ENCODE data around the gene AWAT2.
A peak's percentile ranks its signal among the peaks of the same experiment; 100 is the strongest.

Gene AWAT2, protein sequence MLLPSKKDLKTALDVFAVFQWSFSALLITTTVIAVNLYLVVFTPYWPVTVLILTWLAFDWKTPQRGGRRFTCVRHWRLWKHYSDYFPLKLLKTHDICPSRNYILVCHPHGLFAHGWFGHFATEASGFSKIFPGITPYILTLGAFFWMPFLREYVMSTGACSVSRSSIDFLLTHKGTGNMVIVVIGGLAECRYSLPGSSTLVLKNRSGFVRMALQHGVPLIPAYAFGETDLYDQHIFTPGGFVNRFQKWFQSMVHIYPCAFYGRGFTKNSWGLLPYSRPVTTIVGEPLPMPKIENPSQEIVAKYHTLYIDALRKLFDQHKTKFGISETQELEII

DNA sequence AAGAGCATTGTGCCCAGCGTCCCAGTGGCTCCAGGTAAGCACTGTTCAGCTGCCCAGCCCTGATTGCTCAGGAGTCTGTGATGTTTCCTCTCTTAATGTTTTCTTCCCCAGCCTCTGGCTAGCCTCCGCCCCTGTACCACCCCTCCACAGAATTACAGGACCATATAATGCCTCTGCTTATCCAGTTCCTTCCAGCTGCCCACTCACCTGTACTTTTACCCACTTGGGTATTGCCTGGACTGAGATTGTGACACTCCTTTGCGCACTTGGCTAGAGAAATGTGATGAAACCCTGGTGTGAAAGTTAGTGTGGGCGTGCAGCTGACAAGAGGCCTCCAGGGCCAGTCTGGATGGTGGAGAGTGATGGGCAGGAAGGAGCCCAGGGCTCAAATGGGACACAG, at the start of gene AWAT2:
Gene AWAT2, minus strand, starts transcription at position 14 of the 400 bp plus-strand sequence. Its CDS starts 6 bp downstream, at position 8.
- no peak for DNase-seq

DNA sequence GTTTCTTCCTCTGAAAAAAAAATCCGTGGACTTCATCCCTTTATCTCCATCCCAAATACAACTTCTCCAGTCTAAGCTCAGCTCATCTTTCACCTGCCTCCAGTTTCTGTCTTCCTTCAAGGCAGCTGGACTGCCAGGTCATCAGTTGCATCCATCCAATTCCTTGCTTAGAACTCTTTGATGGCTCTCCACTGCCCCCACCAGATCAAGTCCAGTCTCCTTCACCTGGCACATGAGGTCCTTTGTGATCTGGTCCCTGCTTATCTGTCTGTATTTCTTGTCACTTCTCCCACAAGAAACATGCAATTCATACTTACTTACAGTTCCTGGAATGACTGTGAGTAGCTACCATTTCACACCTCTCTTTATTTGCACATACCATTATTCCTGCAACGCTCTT, 46.3 kb upstream of the AWAT2 start:
- DNase-seq, result no peak

DNA sequence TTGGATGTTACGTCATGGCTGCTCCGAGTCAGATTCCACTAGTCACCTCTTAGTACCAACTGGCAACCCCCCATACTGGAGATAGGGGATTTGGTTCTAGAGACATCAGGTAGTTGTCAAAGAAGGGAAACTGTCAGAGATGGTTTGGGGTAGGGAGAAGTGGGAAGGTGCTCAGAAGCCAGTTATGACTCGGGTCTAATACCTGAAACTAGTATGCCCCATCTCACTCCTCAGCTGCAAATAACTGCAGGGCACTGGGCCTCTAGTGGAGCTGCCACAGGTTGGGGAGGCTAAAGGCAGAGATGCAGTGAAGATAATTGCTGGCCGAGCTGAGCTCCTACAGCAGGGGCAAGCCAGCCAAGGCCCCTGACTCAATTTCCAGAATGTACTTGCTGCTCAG, 42.5 kb upstream of the AWAT2 start:
- DNase-seq, result no peak

DNA sequence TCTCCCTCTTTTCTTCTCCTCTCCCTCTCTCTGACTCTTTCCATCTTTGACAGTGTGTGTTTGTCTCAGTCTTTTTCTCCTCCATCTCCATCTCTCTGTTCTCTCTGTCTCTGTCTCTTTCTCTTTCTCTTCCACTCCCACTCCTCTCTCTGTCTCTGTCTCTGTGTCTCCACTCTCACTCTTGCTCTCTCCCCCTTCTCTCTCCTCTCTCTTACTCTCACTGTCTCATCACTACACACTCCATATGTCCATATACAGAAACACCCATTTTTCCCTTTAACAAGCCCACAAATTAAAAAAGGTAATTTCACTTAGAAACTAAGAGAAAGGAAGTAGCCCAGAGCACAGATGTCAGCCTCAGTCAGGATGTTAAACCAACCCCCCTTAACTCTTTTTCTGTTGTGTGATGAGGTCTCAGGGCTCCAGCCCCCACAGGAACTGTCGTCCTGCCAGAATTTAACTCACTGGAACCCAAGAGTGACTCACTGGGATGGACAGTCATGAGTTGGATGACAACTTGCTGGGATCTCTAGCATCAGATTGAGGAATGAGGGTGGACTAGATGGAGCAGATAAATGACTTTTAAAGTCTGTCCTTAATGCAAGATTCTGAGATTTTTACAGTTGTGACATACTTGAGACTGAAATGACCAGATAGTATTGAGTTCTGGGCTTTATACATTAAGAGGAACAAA, 40.0 kb upstream of the AWAT2 start:
- DNase-seq, result no peak

DNA sequence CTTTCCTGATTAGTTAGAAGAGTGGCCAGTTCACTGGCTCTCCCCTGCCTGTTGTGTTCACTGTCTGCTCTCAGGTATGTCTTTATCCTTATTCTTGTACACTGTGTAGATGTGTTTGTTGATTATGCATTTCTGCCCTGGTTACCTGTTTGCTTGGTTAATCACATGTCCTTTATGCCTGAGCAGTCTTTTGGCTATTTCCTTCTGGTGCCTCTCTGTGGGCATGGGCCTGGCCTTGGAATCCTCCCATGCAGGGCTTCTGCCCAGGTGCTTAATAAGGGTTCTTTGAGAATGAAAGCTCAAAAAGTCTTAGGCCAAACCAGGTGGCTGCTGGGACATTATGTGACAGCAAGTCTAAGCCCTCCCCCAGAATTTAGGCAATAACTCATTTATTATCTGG, 39.0 kb upstream of the AWAT2 start:
- DNase-seq, result no peak

DNA sequence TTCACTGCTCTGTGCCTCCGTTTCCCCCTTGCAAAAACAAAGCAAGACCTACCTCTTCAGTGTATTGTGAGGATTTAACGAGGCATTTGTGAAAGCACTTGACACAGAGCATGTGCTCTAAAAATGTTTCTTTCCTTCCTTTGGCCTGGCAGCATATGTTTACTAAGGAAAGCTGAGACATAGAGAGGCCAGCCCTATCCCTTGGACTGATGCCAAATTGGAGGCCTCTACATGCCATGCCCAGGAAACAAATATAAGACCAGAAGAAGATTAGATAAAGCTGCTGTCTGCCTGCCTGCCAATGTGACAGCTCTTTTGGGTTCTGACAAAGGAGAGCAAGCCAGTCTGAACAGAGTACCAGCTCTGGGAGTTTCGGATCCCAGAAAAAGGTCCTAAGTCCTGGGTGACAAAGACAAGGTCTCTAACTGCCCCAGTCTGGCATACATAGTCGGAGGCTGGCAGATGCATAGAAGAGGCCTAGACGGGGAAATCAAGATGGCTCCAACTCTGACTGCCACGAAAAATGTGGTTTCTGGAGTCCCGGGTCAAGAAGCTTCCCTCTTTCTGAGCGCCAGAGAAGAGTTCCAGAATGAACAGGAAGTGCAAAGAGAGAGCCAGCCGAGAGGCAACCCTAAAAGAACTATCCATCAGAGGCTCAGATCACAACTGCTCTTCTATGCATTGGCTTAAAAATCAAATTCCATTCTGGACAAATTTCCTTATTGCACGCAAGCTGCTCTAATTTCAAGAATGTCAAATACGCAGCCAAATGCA, 38.3 kb upstream of the AWAT2 start:
- DNase-seq, result peak; percentile 70

DNA sequence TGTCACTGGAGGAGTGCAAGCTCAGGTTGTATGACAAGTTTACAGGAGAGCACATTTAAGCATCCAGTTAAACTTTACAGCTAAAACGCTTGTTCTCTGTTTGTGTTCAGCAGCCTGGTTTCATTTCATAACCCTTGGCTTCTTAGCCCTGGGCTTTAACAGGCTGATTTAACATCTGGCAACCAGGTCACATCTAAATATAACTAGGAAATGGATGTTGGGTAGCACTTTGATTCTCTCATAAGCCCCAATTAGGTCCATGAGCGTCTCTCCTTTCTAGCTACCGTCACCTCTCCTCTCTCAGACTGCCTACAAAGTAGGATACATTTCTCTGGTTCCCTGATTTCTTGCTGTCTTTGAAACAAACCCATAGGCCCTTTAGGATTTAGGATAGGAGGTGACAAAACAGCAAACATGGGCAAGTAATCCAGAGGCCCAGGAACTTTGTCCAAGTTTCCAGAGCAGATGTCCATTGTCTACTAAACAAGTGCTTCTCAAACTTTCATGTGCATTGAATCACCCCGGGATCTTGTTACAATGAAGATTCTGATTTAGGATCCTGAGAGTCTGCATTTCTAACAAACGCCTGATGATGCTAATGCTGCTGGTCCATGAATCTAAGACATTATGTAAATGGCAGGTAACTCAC, 35.0 kb upstream of the AWAT2 start:
- no peak for DNase-seq

DNA sequence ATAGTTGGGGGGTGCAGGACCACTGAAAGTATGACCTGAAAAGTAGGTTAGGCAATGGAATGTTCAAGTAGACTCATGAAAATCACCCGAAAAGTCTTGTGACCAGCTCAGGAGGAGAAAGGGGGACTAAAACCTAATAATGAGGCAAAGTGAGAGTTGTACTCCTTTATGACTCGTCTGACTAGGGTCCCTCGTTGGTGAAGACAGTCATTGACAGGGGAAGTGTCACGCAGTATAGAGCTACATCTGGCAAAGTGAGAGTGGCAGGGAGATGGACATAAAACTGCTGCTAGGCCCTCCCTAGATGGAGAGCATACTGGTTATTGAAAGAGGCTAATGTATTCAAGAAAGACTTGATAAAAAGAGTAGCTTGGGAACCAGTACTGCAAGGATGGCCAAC, 33.0 kb upstream of the AWAT2 start:
- no peak for DNase-seq

DNA sequence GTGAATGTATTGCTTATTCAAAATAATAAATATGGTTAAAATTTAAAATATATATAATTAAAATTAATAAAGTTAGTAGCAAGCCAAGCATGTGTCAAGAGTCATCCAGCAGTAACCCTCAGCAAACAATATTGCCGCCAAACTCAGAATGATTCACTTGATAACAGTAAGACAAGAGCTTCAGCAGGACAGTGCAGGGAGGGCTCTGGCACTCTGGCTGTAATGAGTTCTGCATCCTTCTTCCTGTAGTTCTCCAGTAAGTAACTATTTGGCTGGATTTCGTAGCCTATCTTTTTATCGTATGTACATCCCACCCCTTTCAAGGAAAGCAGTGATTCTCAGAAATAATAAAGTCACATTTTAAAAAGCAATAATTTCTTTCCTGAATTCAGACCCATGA, 30.1 kb upstream of the AWAT2 start:
- no peak for DNase-seq

DNA sequence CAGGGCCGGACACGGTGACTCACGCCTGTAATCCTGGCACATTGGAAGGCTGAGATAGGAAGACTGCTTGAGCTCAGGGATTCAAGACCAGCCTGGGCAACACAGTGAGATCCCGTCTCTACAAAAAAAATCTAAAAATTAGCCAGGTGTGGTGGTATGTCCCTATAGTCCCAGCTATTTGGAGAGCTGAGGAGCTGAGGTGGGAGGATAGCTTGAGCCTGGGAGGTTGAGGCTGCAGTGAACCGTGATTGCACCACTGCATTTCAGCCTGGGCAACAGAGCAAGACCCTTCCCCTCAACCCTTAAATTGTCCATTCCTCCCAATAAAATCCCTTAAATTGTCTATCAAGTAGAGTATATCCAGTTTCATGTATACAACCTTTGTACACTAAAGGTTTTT, 29.6 kb upstream of the AWAT2 start:
- DNase-seq, result no peak

DNA sequence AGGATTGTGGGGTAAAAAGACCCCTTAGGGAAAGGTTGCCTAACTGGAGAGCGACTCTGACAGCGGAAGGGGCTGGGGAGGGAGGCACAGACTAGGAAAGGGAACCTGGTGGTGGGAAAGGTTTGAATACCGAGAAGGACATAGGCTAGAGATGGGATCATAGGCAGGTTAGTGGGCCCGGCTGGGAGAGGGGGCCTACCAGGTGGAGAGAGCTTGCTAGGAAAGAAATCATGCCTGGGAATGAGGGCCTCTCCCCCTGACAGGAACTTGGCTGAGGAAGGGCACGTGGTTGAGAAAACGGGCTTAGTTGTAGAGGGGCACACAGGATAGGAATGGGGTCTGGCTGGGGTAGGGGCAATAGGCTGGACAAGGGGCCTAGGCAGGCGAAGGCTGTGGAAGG, 16.9 kb upstream of the AWAT2 start:
- DNase-seq, result no peak

DNA sequence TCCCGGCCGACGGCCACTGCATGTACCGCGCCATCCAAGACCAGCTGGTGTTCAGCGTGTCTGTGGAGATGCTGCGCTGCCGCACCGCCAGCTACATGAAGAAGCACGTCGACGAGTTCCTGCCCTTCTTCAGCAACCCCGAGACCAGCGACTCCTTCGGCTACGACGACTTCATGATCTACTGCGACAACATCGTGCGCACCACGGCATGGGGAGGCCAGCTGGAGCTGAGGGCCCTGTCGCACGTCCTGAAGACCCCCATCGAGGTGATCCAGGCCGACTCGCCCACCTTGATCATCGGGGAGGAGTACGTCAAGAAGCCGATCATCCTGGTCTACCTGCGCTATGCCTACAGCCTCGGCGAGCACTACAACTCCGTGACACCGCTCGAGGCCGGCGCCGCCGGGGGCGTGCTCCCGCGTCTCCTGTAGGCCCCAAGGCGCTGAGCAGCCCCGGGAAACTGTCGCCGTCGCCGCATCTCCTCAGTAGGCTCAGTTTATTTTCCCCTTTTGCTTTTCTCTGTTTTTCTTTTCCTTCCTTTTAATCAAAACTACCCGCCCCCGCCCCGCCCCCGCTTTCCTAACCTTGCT, 13.3 kb upstream of the AWAT2 start:
- DNase-seq, result no peak

DNA sequence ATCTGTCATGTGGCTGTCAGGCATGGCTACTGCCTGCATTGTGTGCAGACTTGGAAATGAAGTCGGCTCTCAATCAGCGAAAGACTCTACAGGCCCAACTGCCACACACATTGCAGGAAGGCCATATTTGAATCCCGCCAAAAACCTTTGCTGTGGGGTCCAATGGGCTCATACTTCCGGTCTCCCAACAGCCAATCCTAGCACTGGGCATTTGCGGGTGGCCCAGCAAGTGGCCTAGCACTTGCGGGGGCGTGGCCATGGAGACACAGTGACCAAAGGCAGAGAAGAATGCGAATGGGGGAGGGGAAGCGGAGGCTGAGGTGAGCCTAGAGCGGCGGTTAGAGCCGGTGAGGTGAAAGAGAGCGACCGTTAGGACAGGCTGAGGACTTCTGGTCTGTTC, 12.3 kb upstream of the AWAT2 start, which contains the start of gene OTUD6A:
Gene OTUD6A, plus strand, starts transcription at position 382 of the 400 bp plus-strand sequence. CDS start 68 bp downstream, outside the sequence.
- DNase-seq, result no peak

DNA sequence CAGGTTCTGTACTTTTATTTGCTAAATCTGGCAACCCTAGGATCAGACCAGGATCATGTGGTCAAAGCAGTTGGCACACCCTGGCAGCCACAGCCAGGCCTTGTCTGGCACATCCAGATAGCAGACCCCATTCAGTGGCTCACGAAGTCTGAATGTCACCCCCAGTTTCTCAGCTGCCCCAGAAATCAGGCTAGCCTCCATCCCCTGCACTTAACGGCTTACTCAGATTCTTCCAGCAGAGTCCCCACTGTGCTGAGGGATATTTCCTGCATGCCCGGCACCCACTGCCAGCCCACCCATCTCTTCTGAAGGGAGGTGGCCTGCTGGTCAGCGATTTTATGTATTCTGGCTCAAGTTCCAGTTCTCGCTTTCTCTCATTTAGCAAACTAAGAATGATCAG, 4.7 kb upstream of the AWAT2 start:
- no peak for DNase-seq

DNA sequence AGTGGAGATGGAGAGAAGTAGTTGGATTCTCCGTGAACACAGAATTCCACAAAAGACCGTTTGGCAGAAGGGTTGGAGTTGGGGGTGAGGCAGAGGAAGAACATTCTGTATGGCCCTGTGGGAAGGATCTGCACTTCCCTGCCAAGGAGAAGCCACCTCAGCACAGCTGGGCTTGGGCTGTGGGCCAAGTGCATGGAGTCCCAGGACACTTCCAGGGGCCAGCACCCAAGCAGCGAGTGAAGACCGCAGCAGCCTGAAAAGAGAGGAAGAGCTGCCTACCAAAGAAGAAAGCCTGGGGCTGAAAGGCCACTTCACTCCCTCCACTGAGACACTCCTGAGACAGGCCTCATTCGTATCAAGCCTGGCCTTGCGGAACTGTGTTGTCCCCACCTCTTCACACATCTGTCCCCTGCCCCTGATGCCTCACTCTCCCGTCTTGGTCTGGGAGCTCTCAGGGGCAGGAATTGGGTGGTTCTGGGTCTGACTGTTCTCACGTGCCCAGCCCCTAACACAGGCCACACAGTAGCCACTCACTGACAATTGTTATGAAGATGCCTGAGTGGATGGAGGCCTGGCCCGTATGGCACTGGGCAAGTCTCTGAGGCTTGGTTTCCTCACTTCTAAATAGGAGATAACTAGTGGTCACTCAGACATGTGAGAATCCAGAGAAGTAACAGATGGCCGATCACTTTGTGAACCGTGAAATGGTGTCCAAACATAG, 3.3 kb upstream of the AWAT2 start:
- DNase-seq, result no peak

DNA sequence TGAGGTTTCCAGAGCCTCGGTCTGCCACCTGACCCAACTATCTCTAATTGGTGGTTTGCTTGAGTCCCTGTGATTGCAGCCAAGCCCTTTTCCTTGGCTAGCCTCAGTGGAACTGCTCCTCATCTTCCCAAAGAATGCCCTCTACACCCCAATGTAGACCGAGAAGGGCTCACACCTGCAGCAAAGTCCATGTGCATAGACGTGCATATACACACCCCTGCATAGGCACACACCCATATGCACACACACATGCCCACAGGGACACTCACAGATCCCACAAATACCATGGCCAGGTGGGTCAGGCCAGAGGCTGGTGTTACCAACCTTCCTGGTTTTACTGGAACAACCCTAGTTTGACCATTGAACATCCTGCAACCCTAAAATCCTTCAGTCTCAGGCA, 332 bp downstream of the AWAT2 start:
- DNase-seq, result no peak

DNA sequence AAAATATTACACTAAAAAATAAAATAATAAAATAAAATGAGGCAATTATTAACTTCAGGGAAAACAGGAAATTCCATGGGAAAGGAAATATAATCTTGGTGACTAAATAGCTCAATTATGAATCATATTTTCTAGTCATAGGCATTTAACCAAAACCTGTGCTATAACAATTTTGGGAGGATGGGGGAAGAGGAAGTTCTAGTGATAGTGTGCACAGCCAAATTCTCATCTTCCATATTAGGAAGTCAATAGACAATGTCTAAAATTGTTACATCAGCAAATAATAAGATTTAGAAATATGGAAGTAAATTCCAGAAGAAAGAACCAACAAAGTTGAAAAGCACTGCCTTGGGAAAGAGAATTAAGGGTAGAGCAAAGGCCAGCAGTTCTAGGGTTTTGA, 2.8 kb downstream of the AWAT2 start:
- no peak for DNase-seq

DNA sequence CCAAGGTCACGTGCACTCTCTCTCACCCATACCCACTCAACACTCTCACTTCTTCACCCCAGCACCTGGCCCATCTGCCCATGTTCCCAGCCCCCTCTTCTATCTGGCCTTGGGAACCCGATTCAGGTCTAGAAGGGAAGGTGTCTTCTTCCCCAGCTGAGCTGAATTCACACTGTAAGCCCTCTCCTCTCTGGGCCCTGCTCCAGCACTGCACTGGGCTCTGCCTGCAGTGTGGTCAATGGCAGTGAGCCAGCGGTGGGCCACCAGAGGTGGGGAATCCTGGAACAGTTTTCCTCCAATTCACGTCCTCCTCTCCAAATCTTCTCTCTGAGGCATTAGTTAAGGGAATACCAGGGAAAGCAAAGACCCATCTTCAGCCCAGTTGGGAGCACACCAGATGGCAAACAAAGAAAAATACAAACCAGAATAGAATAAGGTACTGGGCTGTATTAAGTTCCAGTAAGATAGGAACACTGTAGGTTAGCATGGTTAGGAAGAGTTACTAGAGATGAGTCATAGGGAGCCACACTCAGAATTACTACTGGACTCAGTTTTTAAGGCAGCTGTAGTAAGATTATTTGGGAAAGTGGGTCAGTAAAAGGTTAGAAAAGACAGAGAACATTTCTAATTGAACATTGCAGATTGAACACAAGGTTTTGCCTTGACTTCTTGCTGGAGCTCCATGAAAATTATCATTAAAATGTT, 5.0 kb downstream of the AWAT2 start:
- DNase-seq, result no peak

DNA sequence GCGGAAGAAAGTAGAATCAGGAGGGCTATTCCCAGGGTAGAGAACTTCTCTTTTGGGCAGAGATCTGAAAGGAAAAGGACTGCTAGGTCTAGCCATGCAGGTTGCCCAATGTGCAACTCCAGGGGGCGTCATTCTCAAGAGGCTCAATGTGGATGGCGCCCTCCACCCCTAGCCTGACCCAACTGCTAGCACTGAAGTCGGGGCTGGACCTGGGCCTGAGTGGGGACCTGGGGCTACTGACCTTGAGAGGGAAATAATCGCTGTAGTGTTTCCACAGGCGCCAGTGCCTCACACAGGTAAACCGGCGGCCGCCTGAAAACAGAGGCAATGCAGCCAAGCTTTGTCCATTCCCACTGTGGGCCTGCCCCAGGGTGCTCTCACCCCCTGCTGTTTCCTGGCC, 6.1 kb downstream of the AWAT2 start:
- no peak for DNase-seq

DNA sequence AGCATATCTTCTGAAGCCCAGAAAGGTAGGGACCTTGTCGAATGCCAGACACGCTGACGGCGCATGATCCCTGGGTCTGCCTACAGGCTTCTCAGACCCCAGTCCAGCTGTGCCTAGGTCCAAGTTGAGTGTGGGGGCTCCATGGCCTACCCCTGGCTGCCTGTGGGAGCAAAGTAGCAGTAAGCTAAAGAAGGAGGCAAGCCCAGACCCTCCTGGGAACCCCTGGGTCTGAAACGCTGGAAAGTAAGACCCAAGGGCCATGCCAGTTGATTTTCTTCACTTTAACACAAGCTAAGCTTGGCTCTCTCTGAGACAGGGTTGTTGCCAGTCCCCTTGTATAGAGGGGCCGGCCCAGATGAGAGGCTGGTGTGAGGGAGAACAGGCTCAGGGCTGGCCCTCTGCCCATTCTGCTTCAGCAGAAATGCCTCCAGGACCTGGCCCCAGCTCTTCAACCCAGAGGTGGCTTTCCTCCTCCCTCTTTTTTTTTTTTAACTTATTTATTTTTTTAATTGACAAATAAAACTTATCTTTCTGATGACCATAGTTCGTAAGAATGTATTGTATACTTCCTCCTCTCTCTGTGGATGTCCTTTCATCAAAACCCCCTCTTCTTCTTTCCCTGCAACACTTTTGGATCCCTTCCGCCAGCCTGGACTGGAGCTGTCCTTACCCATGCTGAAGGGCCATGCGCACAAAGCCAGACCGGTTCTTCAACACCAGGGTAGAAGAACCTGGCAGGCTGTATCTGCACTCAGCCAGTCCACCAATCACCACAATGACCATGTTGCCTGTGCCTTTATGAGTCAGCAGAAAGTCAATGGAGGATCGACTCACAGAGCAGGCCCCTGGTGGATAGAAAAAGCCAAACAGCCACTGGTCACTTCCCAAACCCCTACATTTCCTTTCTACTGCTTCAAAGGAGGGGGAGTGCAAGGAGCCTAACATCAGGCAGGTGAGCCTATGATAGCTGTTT, 7.1 kb downstream of the AWAT2 start:
- DNase-seq, result peak; percentile 10

All from NCI-H2029 (cell line).